ENCODE results near the gene ZNF92. TPM values are rescaled to one million over a fixed set of nuclear protein-coding genes. Genes with fewer than 3 reads are reported as not detected.
"Not testable (repeated sequence)": the region's sequence is repeated elsewhere in the genome, so short reads cannot be mapped to it uniquely, and the experiment has no call there.

Gene ZNF92
- total RNA-seq, 1 donor from 2014 or later = 5.7 TPM

DNA sequence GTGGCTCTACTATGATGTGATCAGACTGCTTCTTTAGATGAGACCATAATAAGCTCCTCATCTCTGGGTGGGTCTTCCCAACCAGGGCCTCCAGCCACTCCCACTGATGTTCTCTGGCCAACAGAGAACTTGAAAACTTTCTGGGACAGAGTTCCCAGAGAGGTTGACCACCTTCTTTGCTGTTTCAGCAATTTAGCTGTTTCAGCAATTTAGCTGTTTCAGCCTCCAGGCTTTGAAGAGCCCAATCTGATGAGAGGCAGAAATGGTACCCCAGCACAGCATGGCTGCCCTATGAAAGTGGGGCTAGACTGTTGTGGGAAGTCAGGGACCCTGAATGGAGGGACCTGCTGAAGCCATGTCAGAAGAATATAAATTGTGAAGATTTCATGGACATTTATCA is 49.0 kb downstream of the ZNF92 start:
- no peaks in the 10 kb centered on the region for H3K36me3 Mint-ChIP-seq (ENCODE audit: unreplicated experiment)
- H3K9me3 Mint-ChIP-seq (ENCODE audit: unreplicated experiment) = peaks cover 13% of the 10 kb centered on the region
- TF ChIP-seq, protein P1, sequence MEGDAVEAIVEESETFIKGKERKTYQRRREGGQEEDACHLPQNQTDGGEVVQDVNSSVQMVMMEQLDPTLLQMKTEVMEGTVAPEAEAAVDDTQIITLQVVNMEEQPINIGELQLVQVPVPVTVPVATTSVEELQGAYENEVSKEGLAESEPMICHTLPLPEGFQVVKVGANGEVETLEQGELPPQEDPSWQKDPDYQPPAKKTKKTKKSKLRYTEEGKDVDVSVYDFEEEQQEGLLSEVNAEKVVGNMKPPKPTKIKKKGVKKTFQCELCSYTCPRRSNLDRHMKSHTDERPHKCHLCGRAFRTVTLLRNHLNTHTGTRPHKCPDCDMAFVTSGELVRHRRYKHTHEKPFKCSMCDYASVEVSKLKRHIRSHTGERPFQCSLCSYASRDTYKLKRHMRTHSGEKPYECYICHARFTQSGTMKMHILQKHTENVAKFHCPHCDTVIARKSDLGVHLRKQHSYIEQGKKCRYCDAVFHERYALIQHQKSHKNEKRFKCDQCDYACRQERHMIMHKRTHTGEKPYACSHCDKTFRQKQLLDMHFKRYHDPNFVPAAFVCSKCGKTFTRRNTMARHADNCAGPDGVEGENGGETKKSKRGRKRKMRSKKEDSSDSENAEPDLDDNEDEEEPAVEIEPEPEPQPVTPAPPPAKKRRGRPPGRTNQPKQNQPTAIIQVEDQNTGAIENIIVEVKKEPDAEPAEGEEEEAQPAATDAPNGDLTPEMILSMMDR (IDR thresholded peaks at IDR 0.05) = no peak
- DNase-seq (ENCODE audit: extremely low spot score, unreplicated experiment) = no peak
- H3K27me3 Mint-ChIP-seq (ENCODE audit: unreplicated experiment) = no peaks in the 10 kb centered on the region
- H3K4me3 Mint-ChIP-seq (ENCODE audit: unreplicated experiment) = no peak overlapping the region
- H3K27ac Mint-ChIP-seq (ENCODE audit: unreplicated experiment) = no peak overlapping the region
- no peaks in the 10 kb centered on the region for H3K4me1 Mint-ChIP-seq (ENCODE audit: unreplicated experiment)

DNA sequence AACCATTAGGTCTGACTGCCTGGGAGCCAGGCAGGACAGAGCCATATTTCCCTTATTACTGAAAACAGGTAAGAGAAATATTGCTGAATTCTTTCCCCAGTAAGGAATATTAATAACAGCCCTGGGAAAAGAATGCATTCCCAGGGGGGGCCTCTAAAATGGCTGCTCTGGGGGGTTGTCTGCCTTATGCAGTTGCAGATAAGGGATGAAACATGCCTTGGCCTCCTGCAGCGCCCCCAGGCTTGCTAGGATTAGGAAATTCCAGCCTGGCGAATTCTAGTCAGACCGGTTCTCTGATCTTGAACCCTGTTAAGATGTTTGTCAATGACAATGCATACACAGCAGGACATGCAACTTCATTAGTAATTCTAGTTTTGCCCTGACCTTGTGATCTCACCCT is 49.6 kb downstream of the ZNF92 start:
- DNase-seq (ENCODE audit: extremely low spot score, unreplicated experiment); H3K4me1 Mint-ChIP-seq (ENCODE audit: unreplicated experiment); H3K36me3 Mint-ChIP-seq (ENCODE audit: unreplicated experiment); H3K27ac Mint-ChIP-seq (ENCODE audit: unreplicated experiment); H3K4me3 Mint-ChIP-seq (ENCODE audit: unreplicated experiment); H3K27me3 Mint-ChIP-seq (ENCODE audit: unreplicated experiment): not testable (repeated sequence)
- H3K9me3 Mint-ChIP-seq (ENCODE audit: unreplicated experiment) = peaks cover 13% of the 10 kb centered on the region

DNA sequence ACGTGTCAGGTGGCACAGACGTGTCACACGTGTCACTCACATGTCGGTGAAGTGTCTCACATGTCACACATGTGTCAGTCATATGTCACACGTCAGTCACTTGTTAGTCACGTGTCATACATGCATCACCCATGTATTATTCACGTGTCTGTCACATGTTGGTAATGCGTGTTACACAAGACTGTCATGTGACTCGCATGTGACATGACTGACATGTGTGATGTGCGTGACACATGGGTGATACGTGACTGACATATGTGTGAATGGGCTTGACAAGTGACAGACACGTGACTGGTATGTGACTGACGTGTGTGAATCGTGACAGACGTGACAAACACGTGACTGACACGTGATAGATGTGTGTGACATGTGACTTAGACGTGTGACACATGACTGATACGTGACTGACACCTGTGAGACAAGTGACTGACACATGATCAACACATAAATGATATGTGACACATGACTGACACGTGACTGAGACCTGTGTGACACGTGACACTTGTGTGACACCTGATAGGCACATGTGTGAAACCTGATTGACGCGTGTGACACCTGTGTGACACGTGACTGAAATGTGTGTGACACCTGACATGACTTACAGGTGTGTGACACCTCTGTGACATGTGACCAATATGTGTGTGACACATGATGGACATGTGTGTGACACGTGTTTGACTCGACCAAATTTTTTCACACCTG is 56.1 kb downstream of the ZNF92 start:
- Mint-ChIP-seq H3K4me1 (ENCODE audit: unreplicated experiment) (no peaks in the 10 kb centered on the region), H3K36me3 (ENCODE audit: unreplicated experiment) (no peaks in the 10 kb centered on the region), H3K9me3 (ENCODE audit: unreplicated experiment) (peaks cover 18% of the 10 kb centered on the region), H3K27ac (ENCODE audit: unreplicated experiment) (no peak overlapping the region), H3K27me3 (ENCODE audit: unreplicated experiment) (no peaks in the 10 kb centered on the region), H3K4me3 (ENCODE audit: unreplicated experiment) (no peak overlapping the region)
- DNase-seq (ENCODE audit: extremely low spot score, unreplicated experiment) = no peak
- TF ChIP-seq, protein P1 (IDR thresholded peaks at IDR 0.05) = no peak

DNA sequence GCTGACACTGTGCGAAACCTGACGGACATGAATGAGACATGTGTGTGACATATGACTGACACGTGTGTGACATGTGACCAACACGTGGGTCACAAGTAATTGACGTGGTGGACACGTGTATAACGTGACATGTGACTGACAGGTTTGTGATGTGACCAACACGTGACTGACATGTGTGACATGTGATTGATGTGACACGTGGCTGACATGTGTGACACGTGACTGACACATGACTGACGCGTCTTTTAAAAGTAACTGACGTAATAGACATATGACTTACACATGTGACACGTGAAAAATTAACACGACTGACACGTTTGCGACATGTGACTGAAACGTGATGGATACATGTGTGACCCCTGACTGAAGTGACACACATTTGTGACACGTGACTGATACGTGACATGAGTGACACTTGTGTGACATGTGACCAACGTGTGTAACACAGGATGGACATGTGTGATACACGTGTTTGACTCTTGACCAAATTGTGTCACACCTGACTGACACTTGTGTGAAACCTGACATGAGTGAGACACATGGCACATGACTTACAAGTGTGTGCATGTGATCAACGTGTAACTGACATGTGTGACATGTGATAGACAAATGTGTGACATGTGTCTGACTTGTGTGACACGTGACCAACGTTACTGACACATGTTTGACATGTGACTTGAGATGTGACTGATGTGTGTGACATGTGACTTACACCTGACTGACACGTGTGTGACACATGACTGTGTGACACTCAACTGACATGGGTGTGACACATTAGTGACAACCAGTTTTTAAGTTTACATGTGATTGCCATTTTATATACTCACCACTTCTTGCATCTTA is 56.9 kb downstream of the ZNF92 start:
- no peaks in the 10 kb centered on the region for H3K4me1 Mint-ChIP-seq (ENCODE audit: unreplicated experiment)
- H3K36me3 Mint-ChIP-seq (ENCODE audit: unreplicated experiment) = no peaks in the 10 kb centered on the region
- H3K4me3 Mint-ChIP-seq (ENCODE audit: unreplicated experiment) = no peak overlapping the region
- H3K27me3 Mint-ChIP-seq (ENCODE audit: unreplicated experiment) = no peaks in the 10 kb centered on the region
- DNase-seq (ENCODE audit: extremely low spot score, unreplicated experiment) = no peak
- TF ChIP-seq, protein P1 (IDR thresholded peaks at IDR 0.05) = no peak
- H3K9me3 Mint-ChIP-seq (ENCODE audit: unreplicated experiment) = peaks cover 15% of the 10 kb centered on the region
- no peak overlapping the region for H3K27ac Mint-ChIP-seq (ENCODE audit: unreplicated experiment)

DNA sequence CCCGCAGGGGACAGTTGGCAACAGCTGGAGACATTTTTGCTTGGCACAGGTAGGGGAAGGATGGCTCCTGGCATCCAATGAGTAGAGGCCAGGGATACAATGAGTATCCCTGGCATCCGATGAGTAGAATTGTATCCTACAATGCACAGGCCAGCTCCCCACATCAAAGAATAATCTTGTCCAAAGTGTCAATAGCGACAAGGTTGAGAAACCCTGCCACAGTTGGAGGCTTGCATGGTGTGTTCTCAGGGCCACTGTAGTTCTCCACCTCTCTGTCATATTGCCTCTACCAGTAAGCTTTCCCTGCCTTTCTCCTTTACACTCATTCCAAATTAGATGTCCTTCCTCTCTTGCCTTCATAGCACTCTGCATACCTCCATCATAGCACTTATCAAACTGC is 60.7 kb downstream of the ZNF92 start:
- TF ChIP-seq, protein P1 (IDR thresholded peaks at IDR 0.05) = no peak
- H3K36me3 Mint-ChIP-seq (ENCODE audit: unreplicated experiment) = no peaks in the 10 kb centered on the region
- H3K27me3 Mint-ChIP-seq (ENCODE audit: unreplicated experiment) = no peaks in the 10 kb centered on the region
- DNase-seq (ENCODE audit: extremely low spot score, unreplicated experiment) = no peak
- H3K27ac Mint-ChIP-seq (ENCODE audit: unreplicated experiment) = no peak overlapping the region
- H3K4me3 Mint-ChIP-seq (ENCODE audit: unreplicated experiment) = no peak overlapping the region
- peaks cover under 1% of the 10 kb centered on the region for H3K9me3 Mint-ChIP-seq (ENCODE audit: unreplicated experiment)
- no peaks in the 10 kb centered on the region for H3K4me1 Mint-ChIP-seq (ENCODE audit: unreplicated experiment)

All from osteocyte (in vitro differentiated cells).